Omental fat pad (tissue), 4 donors: Measurements from ENCODE around the gene SULT2A1. TPM values are rescaled to one million over a fixed set of nuclear protein-coding genes. Genes with fewer than 3 reads are reported as not detected.

Source experiments
- ATAC-seq: fragments of 150-250 bp; one replicate; pipeline ENCODE4 v1.9.1; 2016; ENCODE audit warnings: mild to moderate bottlenecking, moderate library complexity; ENCODE audit not compliant: low FRiP score
- DNase-seq: peaks from one replicate; pipeline ENCODE4 v3.0.0-alpha.2; 2019; ENCODE audit warnings: low spot score
- total RNA-seq, 4 donors: library from RNA; depleted of rRNA; stranded (reverse); fragments of >200 nt; gene quantifications; one replicate each; pipeline ENCODE4 v1.1.0, GENCODE V29; 2016
- TF ChIP-seq, protein P1 (sequence below), 3 donors: fragments of 450-650 bp; IDR thresholded peaks; one replicate each; pipeline ENCODE4 v1.5.1; 2016 to 2017; ENCODE audit warnings: antibody characterized with exemption in 3 of 3, mild to moderate bottlenecking in 3 of 3, moderate library complexity in 2 of 3

SULT2A1 gene
- total RNA-seq, 4 donors from 2014 or later, result not detected

GRCh38 chr19:47821460-47822020 lies 64.6 kb downstream of the SULT2A1 start, which contains the start of gene CRX:
Gene CRX, plus strand, starts transcription at chr19:47821937. Its CDS starts 12,507 bp downstream, at chr19:47834444.
- DNase-seq, result no peak
- TF ChIP-seq, protein P1, sequence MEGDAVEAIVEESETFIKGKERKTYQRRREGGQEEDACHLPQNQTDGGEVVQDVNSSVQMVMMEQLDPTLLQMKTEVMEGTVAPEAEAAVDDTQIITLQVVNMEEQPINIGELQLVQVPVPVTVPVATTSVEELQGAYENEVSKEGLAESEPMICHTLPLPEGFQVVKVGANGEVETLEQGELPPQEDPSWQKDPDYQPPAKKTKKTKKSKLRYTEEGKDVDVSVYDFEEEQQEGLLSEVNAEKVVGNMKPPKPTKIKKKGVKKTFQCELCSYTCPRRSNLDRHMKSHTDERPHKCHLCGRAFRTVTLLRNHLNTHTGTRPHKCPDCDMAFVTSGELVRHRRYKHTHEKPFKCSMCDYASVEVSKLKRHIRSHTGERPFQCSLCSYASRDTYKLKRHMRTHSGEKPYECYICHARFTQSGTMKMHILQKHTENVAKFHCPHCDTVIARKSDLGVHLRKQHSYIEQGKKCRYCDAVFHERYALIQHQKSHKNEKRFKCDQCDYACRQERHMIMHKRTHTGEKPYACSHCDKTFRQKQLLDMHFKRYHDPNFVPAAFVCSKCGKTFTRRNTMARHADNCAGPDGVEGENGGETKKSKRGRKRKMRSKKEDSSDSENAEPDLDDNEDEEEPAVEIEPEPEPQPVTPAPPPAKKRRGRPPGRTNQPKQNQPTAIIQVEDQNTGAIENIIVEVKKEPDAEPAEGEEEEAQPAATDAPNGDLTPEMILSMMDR (IDR thresholded peaks at IDR 0.05), result no peak
- ATAC-seq, result no peak

Other genes starting within 250 kb of the SULT2A1 start
- 100 to 1,000 TPM in 3 of 4 donors, 10 to 100 TPM in 1; 93.5 to 184 (median 124) TPM for gene EHD2, start 172.9 kb downstream of the SULT2A1 start, total RNA-seq
- 100 to 1,000 TPM; 212 to 267 (median 232) TPM for gene NOP53, start 140.8 kb downstream of the SULT2A1 start, total RNA-seq
- 100 to 1,000 TPM; 198 to 420 (median 334) TPM for gene SELENOW, start 107.6 kb downstream of the SULT2A1 start, total RNA-seq
- gene TPRX1, start 81.8 kb downstream of the SULT2A1 start, total RNA-seq, result not detected
- not detected for gene CRX, start 64.4 kb downstream of the SULT2A1 start, total RNA-seq
- not detected for gene TPRX2, start 27.1 kb downstream of the SULT2A1 start, total RNA-seq
- gene BSPH1, start 105.9 kb upstream of the SULT2A1 start, total RNA-seq, result not detected
- not detected for gene ELSPBP1, start 108.3 kb upstream of the SULT2A1 start, total RNA-seq
- gene CABP5, start 157.8 kb upstream of the SULT2A1 start, total RNA-seq, result not detected
- gene PLA2G4C, start 224.5 kb upstream of the SULT2A1 start, total RNA-seq, result 1 to 10 TPM; 1.7 to 5.7 (median 3.9) TPM